Loucy (cell line): ENCODE results near the gene SNAPC1.

ENCODE experiments used
- EZH2phosphoT487 ChIP-seq: fragments of 200-600 bp; IDR thresholded peaks from 2 replicates; pipeline ENCODE4 v1.6.1; 2018; ENCODE audit warnings: antibody characterized with exemption, mild to moderate bottlenecking, moderate library complexity, borderline replicate concordance
- TF ChIP-seq, protein P1 (sequence below): fragments of 200-600 bp; sonication (generic); conservative IDR thresholded peaks from 2 replicates; pipeline ENCODE4 v1.5.1; 2014; ENCODE audit warnings: mild to moderate bottlenecking, antibody characterized with exemption, low read length

DNA sequence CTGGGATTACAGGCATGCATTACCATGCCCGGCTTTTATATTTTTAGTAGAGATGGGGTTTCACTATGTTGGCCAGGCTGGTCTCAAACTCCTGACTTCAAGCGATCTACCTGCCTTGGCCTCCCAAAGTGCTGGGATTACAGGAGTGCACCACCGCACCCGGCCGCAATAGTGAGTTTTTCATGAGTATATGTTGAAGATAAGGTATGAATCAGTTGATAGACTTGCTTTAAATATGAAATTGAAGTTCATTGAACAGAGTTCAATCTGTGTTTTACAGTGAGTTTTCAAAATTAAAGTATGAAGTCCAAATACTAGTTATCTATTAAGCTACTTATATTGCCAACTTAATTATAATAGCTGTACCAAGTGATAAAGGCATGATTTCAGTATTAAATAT is 35.1 kb downstream of the SNAPC1 start:
- TF ChIP-seq, protein P1, sequence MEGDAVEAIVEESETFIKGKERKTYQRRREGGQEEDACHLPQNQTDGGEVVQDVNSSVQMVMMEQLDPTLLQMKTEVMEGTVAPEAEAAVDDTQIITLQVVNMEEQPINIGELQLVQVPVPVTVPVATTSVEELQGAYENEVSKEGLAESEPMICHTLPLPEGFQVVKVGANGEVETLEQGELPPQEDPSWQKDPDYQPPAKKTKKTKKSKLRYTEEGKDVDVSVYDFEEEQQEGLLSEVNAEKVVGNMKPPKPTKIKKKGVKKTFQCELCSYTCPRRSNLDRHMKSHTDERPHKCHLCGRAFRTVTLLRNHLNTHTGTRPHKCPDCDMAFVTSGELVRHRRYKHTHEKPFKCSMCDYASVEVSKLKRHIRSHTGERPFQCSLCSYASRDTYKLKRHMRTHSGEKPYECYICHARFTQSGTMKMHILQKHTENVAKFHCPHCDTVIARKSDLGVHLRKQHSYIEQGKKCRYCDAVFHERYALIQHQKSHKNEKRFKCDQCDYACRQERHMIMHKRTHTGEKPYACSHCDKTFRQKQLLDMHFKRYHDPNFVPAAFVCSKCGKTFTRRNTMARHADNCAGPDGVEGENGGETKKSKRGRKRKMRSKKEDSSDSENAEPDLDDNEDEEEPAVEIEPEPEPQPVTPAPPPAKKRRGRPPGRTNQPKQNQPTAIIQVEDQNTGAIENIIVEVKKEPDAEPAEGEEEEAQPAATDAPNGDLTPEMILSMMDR = no peak
- TF ChIP-seq EZH2phosphoT487 = no peak
